ENCODE data around the gene TMEM250. TPM values are rescaled to one million over a fixed set of nuclear protein-coding genes. Genes with fewer than 3 reads are reported as not detected.
A peak's percentile ranks its signal among the peaks of the same experiment; 100 is the strongest.

Gene TMEM250
- total RNA-seq, 4 donors from 2014 or later: 52.3 to 62.9 (median 55.1) TPM

DNA sequence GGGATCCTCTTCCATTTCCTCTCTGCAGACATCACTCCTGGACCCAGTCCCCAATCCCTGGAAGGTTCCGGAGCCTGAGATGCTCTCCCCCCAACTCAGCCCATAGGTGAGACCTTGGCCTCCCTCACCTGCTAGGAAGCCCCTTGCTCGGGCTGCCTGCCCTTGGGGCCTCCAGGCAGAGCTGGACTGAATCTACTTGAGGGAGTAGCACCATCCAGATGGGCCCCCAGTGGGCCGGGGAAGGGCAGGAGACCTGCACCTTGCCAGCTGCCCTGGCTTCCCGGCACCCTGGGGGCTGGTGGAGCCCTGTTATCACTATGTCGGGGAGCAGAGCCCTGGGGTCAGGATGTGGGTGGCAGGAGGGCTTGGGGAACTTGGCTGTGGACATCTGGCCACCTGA lies 26.9 kb upstream of the TMEM250 start:
- WGBS, 2 donors: 60 to 72% methylated on average over 2 to 5 of the region's 5 CpGs
- TF ChIP-seq POLR2A (IDR thresholded peaks at IDR 0.05): no peak
- TF ChIP-seq, protein P1, sequence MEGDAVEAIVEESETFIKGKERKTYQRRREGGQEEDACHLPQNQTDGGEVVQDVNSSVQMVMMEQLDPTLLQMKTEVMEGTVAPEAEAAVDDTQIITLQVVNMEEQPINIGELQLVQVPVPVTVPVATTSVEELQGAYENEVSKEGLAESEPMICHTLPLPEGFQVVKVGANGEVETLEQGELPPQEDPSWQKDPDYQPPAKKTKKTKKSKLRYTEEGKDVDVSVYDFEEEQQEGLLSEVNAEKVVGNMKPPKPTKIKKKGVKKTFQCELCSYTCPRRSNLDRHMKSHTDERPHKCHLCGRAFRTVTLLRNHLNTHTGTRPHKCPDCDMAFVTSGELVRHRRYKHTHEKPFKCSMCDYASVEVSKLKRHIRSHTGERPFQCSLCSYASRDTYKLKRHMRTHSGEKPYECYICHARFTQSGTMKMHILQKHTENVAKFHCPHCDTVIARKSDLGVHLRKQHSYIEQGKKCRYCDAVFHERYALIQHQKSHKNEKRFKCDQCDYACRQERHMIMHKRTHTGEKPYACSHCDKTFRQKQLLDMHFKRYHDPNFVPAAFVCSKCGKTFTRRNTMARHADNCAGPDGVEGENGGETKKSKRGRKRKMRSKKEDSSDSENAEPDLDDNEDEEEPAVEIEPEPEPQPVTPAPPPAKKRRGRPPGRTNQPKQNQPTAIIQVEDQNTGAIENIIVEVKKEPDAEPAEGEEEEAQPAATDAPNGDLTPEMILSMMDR (IDR thresholded peaks at IDR 0.05): no peak
- intact Hi-C loops (cut with DNase I; ENCODE audit: low total_unique reads): no loop called here
- H3K4me3 ChIP-seq (ENCODE audit: low read depth, poor library complexity, severe bottlenecking): no peak overlapping the region
- no peak for DNase-seq (ENCODE audit: low spot score in 2 of 2)

DNA sequence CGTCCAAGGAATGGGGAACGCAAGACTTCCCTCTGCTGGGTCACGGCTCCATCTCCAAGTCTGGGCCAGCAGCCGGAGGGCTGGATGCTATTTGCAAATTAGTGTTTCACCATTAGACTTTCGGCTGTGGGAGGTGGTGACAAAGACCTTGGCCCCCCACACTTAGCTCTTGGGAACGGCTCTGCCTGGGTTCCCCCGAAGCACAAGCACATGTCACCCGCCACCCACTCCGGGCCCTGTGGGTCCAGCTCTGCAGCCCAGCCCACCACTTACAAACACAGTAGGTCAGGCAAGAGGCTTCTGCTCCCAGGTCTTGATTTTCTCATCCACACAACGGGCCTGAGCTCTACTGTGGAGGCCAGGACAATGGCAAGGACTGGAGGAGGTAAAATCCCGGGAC lies 25.8 kb upstream of the TMEM250 start:
- 81 to 85% methylated on average over 10 to 11 of the region's 11 CpGs for WGBS, 2 donors
- TF ChIP-seq, protein P1 (IDR thresholded peaks at IDR 0.05): no peak
- no peak for TF ChIP-seq POLR2A (IDR thresholded peaks at IDR 0.05)
- no peak overlapping the region for H3K4me3 ChIP-seq (ENCODE audit: low read depth, poor library complexity, severe bottlenecking)
- DNase-seq (ENCODE audit: low spot score in 2 of 2): no peak
- intact Hi-C loops (cut with DNase I; ENCODE audit: low total_unique reads): no loop called here

DNA sequence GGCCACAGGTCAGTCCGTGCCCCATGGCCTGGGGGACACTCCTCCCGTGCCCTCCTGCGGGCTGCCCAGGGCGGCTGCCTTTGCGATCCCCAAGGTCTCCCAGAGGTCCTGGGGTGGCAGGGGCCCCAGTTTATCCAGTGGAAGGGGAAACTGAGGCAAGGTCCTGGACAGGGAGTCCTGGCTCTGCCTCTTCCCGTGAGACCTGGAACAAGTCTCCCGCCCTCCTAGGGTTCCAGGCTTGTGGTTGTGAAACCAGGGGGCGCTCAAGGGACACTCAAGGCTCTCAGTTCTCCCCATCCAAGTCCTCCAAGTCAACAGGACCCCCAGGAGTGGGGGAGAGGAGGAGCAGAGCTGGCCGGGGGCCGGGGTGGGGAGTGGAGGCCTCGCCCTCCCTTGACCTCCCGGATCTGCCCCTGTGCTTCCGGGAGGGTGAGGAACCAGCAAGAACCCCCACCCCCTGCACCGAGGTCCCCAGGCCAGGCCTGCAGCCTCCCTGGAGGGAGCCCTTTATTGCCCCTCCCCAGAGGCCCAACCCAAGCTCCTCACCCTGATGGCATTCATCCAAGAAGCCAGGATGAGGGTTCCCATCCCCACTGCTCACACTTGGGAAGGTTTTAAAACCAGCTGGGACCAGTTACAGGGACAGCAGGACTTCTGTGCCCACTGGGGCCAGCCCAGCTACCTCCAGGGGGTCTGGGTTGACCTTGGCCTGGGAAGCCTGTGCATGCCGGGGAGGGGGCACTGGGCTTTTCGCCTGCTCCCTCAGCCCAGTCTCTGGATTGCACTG lies 24.7 kb upstream of the TMEM250 start:
- intact Hi-C loops (cut with DNase I; ENCODE audit: low total_unique reads): no loop called here
- no peak for DNase-seq (ENCODE audit: low spot score in 2 of 2)
- H3K4me3 ChIP-seq (ENCODE audit: low read depth, poor library complexity, severe bottlenecking): no peak overlapping the region
- TF ChIP-seq, protein P1 (IDR thresholded peaks at IDR 0.05): peak in 1 of 3 donors; percentile 20
- no peak for TF ChIP-seq POLR2A (IDR thresholded peaks at IDR 0.05)
- WGBS, 2 donors: 43 to 50% methylated on average over 13 to 15 of the region's 16 CpGs

DNA sequence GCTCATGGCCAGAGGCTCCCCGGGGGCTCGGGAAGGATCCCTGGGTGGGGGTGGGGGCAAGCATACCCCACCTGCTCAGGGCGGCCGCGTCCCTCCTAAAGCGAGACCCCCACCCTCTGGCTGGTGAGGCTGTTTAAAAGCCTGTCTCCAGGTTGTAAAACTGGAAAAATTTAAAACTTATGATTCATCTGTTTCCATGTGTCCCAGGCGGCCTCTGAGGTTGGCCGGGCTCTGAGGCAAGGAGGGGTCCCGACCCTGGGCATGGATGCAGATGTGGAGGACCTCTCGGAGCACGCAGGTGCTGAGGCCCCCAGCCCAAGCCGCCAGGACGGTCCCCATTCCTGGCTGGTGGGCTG lies 24.2 kb upstream of the TMEM250 start:
- 34 to 38% methylated on average over 13 of the region's 13 CpGs for WGBS, 2 donors
- TF ChIP-seq, protein P1 (IDR thresholded peaks at IDR 0.05): no peak
- no peak for TF ChIP-seq POLR2A (IDR thresholded peaks at IDR 0.05)
- DNase-seq (ENCODE audit: low spot score in 2 of 2): no peak
- intact Hi-C loops (cut with DNase I; ENCODE audit: low total_unique reads): no loop called here
- H3K4me3 ChIP-seq (ENCODE audit: low read depth, poor library complexity, severe bottlenecking): no peak overlapping the region

DNA sequence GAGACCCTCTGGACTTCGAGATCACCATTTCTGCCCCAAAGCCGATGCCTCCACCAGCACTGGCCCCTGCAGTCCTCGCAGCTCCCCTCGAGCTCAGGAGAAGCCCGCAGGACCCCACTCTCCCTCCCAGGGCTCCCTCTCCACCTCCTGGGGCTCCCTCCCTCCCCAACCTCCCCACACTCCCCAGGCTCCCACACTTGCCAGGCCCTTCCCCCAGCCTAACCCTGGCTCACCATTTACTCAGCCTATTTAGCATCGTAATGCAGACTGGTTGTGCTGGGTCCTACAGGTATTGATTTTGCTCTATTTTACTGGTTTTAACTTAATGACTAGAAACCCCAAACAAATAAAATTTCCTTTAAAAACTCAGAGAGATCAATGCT lies 23.7 kb upstream of the TMEM250 start:
- no peak for TF ChIP-seq POLR2A (IDR thresholded peaks at IDR 0.05)
- TF ChIP-seq, protein P1 (IDR thresholded peaks at IDR 0.05): no peak
- no peak for DNase-seq (ENCODE audit: low spot score in 2 of 2)
- intact Hi-C loops (cut with DNase I; ENCODE audit: low total_unique reads): no loop called here
- no peak overlapping the region for H3K4me3 ChIP-seq (ENCODE audit: low read depth, poor library complexity, severe bottlenecking)
- WGBS, 2 donors: 70 to 71% methylated on average over 6 of the region's 6 CpGs
